WERI-Rb-1 (cell line): ENCODE data around the gene TMEM187.

Source experiments
- DNase-seq: peaks from one replicate; pipeline ENCODE4 v3.0.0-alpha.2; 2020
- H3K27ac ChIP-seq: fragments of 250-450 bp; sonication (Bioruptor Pico); 2 replicates; pipeline ENCODE4 v1.5.1; 2020; ENCODE audit warnings: mild to moderate bottlenecking, moderate library complexity
- H3K27me3 ChIP-seq: fragments of 250-450 bp; sonication (Bioruptor Pico); 2 replicates; pipeline ENCODE4 v1.5.1; 2021; ENCODE audit warnings: mild to moderate bottlenecking, low read depth, moderate library complexity; ENCODE audit not compliant: insufficient read depth, severe bottlenecking
- H3K36me3 ChIP-seq: fragments of 250-450 bp; sonication (Bioruptor Pico); 2 replicates; pipeline ENCODE4 v1.5.1; 2020; ENCODE audit warnings: mild to moderate bottlenecking, moderate library complexity
- H3K4me3 ChIP-seq: 2 replicates; pipeline ENCODE4 v1.5.1; 2011; ENCODE audit warnings: low read depth, mild to moderate bottlenecking, control low read depth, low read length
- H3K9me3 ChIP-seq: fragments of 250-450 bp; sonication (Bioruptor Pico); 2 replicates; pipeline ENCODE4 v1.5.1; 2021; ENCODE audit warnings: mild to moderate bottlenecking, moderate library complexity; ENCODE audit not compliant: severe bottlenecking
- CTCF ChIP-seq: IDR thresholded peaks from 2 replicates; pipeline ENCODE4 v1.5.1; 2011; ENCODE audit warnings: low read depth, mild to moderate bottlenecking, control low read depth, inconsistent platforms, low read length

TMEM187 gene

GRCh38 chrX:154008521-154008920 is 36.0 kb downstream of the TMEM187 start:
- Histone ChIP-seq H3K36me3 (peaks cover 42% of the 10 kb centered on the region), H3K4me3 (no peak overlapping the region), H3K27me3 (peaks cover 11% of the 10 kb centered on the region), H3K27ac (no peak overlapping the region), H3K9me3 (no peaks in the 10 kb centered on the region)
- no peak for TF ChIP-seq CTCF
- DNase-seq = no peak

DNA sequence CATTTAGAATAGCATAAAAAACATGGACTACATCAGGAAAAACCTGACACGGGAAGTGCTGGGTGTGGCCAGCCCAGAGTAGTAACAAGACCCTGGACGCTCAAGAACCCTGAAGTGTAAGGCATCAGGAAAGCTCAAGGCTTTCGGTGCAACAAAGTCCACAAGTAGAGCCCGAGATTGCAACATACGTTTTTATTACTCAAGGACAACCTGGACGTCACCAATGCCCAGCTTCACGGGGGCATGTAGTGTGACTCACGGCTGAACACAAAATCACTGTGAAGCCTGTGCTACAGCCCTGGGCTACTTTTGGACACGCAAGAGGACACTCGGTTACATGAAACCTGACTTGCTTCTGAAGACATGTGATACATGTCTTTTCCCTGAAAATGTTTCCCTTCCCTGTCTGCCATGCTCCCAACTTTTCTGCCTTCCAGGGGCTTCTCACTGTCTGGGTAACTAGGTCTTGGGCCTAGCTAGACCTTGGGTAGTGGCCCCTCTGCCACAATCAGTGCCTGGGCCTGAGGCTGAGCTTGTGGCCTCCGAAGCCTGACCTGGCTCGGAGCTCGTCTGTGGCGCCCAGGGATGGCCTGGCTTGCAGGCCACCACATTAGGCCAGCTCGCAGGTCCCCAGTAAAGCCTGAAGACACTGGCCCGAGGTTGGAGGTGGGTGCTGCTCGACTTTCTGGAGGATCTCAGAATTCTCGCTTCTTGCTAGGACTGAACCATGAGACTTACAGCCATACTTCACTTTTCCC is 38.0 kb downstream of the TMEM187 start:
- peaks cover 52% of the 10 kb centered on the region for H3K36me3 ChIP-seq
- no peak overlapping the region for H3K27ac ChIP-seq
- H3K4me3 ChIP-seq = no peak overlapping the region
- peaks cover 10% of the 10 kb centered on the region for H3K27me3 ChIP-seq
- H3K9me3 ChIP-seq = no peaks in the 10 kb centered on the region
- no peak for DNase-seq
- no peak for TF ChIP-seq CTCF

GRCh38 chrX:154011376-154012335 is 39.1 kb downstream of the TMEM187 start:
- no peak overlapping the region for H3K4me3 ChIP-seq
- H3K27me3 ChIP-seq = peaks cover 10% of the 10 kb centered on the region
- TF ChIP-seq CTCF = no peak
- H3K36me3 ChIP-seq = peaks cover 63% of the 10 kb centered on the region
- H3K27ac ChIP-seq = no peak overlapping the region
- DNase-seq = no peak
- no peaks in the 10 kb centered on the region for H3K9me3 ChIP-seq

DNA sequence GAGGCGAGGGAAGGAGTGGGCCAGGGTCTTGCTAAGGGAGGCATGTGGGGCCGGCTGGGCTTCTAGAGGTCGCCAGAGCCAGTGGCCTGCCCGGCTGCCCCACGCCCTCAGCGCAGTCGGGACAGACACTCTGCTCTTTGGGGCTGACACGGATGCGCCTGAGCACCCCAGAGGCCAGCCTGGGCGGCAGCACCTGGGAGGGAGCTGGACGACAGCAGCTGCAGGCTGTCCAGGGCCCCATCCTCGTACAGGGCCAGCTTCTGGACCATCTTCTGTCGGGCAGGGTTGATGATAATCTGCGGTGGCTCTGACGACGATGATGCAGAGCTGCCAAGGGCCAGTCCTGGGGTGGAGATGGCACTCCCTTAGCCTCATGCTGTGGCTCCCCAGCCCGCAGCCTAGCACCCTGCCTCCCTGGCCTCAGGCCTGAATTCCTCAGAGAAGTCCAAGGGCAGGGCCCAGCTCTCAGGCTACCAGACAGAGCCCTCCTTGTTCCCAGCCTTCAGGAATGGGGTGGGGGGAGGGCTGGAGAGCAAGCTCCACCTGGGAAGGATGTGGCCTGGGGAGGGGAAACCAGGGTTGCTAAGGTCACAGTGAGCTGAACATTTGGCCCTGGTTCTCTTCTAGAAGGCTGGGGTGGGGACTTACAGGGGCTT is 39.9 kb downstream of the TMEM187 start:
- peak overlapping the region; percentile 11; the same call in 1 of the 2 replicates for H3K27ac ChIP-seq
- peaks cover 71% of the 10 kb centered on the region for H3K36me3 ChIP-seq
- peaks cover 10% of the 10 kb centered on the region for H3K27me3 ChIP-seq
- TF ChIP-seq CTCF = no peak
- H3K9me3 ChIP-seq = no peaks in the 10 kb centered on the region
- no peak overlapping the region for H3K4me3 ChIP-seq
- no peak for DNase-seq

DNA sequence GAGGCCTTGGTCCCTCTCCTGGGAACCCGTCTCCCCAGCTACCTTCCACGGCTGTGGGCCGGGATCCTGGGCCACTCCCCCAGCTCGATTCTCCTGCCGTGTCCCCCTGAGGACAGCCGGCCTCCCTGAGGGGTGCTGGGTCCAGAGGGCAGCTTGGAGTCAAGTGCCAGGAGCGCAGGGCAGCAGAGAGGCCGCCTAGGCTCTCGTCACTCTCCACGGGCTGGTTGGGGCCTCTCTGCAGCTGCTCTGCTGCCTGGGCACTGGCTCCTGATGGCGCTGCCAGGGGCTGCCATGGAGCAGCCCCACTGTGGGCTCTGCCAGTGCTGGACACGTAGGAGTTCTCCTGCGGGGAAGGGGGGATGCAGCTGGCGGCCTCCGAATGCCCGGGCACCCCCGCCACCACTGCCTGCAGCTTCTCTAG is 40.5 kb downstream of the TMEM187 start:
- H3K27ac ChIP-seq = peak overlapping the region; percentile 11
- no peak for TF ChIP-seq CTCF
- DNase-seq = no peak
- peaks cover 70% of the 10 kb centered on the region for H3K36me3 ChIP-seq
- H3K4me3 ChIP-seq = no peak overlapping the region
- H3K9me3 ChIP-seq = no peaks in the 10 kb centered on the region
- peaks cover 10% of the 10 kb centered on the region for H3K27me3 ChIP-seq
